Right ventricle myocardium inferior (tissue), 1 donor: ENCODE data around the gene MRTFB. TPM values are rescaled to one million over a fixed set of nuclear protein-coding genes. Genes with fewer than 3 reads are reported as not detected.
"Not testable (repeated sequence)": the region's sequence is repeated elsewhere in the genome, so short reads cannot be mapped to it uniquely, and the experiment has no call there.

ENCODE experiments used
- ATAC-seq: fragments of 200-7000 bp; cut with Tn5 transposase; one replicate; pipeline ENCODE4 v1.9.1; 2020; ENCODE audit warnings: mild to moderate bottlenecking, moderate library complexity
- DNase-seq: peaks from one replicate; pipeline ENCODE4 v3.0.0; 2021; ENCODE audit errors: missing footprints
- intact Hi-C: fragments of 100-400 bp; cut with DNase I; formaldehyde crosslinking; loops from one replicate; pipeline ENCODE4 v1.11.0; 2022
- long read RNA-seq: library from polyadenylated mRNA; unstranded; transcript quantifications from one replicate; pipeline ENCODE4 v2.0.0, GENCODE V29; 2021
- total RNA-seq: library from RNA; stranded (reverse); fragmentation: NEBNext Ultra II Directional; extraction: Animal tissue kit (Norgen Biotek cat#: 25700); gene quantifications from one replicate; pipeline ENCODE4 v1.2.1, GENCODE V29; 2021
- donor health status: DM: no; HTN: yes; CAD: no; lungs with severe emphysema.

MRTFB gene, protein sequence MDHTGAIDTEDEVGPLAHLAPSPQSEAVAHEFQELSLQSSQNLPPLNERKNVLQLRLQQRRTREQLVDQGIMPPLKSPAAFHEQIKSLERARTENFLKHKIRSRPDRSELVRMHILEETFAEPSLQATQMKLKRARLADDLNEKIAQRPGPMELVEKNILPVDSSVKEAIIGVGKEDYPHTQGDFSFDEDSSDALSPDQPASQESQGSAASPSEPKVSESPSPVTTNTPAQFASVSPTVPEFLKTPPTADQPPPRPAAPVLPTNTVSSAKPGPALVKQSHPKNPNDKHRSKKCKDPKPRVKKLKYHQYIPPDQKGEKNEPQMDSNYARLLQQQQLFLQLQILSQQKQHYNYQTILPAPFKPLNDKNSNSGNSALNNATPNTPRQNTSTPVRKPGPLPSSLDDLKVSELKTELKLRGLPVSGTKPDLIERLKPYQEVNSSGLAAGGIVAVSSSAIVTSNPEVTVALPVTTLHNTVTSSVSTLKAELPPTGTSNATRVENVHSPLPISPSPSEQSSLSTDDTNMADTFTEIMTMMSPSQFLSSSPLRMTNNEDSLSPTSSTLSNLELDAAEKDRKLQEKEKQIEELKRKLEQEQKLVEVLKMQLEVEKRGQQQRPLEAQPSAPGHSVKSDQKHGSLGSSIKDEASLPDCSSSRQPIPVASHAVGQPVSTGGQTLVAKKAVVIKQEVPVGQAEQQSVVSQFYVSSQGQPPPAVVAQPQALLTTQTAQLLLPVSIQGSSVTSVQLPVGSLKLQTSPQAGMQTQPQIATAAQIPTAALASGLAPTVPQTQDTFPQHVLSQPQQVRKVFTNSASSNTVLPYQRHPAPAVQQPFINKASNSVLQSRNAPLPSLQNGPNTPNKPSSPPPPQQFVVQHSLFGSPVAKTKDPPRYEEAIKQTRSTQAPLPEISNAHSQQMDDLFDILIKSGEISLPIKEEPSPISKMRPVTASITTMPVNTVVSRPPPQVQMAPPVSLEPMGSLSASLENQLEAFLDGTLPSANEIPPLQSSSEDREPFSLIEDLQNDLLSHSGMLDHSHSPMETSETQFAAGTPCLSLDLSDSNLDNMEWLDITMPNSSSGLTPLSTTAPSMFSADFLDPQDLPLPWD
- 23.8 TPM for total RNA-seq
- long read RNA-seq, partial matches to known transcripts, result 0 of 1 reads
- long read RNA-seq, other reads (novel, unspliced or antisense), result 1 of 1 reads

DNA sequence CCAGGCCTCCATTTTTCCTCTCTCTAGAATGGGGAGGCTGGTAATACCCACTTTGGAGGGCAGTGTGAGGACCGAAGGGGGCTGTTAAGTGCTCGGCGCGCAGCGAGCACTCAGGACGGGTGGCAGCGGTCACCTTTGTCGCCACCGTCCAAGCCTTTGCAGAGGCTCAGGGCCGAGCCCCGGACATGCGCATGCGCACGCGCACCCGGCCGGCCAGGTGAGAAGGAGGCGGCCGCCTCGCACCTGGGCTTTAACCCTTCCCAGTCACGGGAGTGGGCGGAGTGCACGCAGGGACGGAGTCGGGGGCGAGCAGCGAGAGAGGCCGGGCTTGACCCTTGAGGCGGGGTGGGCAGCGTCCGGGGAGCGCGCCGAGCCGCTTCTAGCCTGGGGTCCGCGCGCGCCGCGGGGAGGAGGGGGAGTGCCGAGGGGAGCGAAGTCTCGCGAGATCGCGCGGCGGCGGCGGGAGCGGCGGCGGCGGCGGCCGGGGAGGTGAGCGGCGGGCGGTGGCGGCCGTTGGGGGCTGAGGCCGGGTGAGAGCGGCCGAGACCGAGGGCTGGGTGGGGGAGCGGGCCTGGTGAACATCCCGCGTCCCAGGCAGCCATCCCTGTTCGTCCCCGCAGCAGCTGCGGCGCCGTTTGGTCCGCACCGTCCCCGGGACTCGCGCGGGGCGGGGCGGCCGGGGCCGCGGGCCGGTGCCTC, at the start of gene MRTFB:
Gene MRTFB, plus strand, starts transcription at position 443 of the 699 bp plus-strand sequence. CDS start 69,288 bp downstream, outside the sequence.
- ATAC-seq (peak; percentile 89), DNase-seq (peak; percentile 89)
- intact Hi-C loops, result loop anchor here (5.0 to 10.0 kb wide), 3 partner anchors 74 to 454 kb away; no protein-coding TSS in a partner anchor

DNA sequence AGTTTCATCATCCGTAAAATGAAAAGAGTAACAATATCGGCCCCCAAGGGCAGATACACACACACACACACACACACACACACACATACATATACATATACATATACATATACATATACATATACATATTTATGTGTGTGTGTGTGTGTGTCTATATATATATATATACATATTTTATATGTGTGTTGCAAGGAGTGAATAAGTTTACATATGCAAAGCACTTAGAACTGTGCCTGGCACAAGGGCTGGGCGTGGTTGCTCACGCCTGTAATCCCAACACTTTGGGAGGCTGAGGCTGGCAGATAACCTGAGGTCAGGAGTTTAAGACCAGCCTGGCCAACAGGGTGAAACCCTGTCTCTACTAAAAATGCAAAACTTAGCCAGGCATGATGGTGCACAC, 47.6 kb upstream of the MRTFB start:
- intact Hi-C loops, ATAC-seq, DNase-seq: not testable (repeated sequence)

DNA sequence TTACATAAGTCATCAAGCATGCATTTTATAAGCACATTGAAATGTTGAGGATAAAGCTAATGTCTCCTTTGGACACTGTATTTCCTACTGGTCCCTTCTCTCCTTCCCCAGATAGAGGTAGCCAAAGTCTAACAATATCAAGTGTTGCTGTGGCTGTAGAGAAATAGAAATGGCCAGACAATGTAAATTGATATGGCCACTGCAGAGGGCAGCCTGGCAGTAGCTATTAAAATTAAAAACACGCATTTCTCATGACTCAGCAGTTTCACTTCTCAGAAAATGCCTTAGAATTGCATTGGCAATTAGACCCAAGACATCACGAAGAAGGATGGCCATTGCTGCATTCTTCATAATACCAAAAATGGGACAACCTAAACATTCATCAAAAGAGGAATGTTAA, 46.8 kb upstream of the MRTFB start:
- no peak for DNase-seq
- ATAC-seq, result no peak
- intact Hi-C loops, result no loop called here

DNA sequence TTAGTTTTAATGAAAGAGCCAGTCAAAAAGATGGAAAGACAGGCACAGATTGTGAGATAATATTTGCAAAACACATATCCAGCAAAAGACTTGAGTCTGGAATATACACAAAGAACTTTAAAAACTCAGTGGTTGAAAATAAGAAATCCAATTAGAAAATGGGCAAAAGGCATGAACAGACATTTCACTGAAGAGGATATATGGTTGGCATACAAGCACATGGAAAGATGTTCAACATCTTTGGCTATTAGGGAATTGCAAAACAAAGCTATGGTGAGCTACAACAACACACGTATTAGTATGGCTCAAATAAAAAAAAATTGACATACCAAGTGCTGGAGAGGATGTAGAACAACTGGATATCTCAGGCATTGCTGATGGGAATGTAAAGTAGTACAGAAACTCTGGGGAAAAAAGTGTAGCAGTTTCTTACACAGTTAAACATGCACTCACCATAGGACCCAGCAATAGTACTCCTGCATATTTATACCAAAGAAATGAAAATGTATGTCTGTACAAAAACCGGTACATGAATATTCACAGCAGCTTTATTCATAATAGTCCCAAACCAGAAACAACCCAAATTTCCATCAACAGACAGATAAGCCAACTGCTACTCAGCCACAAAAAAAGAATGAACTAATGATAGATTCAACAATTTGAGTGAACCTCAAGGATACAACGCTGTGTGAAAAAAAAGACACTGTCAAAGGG, 44.4 kb upstream of the MRTFB start:
- ATAC-seq, result no peak

DNA sequence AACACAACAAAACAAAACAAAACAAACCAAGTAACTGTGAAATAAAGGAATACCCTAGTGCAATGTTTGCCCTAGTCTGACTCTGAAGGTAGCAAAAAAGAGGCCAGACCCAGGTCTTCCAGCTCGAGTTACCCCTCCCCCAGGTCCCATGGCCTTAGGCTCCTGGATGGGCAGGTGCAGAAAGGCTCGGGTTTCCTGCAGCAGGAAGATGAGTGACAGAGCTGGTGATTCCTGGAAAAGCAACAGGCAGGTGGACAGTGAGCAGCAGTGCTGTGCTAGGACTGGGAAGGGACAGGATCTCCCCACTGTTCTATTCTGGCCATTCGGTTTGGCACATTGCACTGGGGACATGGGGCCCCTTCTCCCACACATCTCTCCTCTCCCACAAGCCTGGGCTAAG, 42.9 kb upstream of the MRTFB start:
- ATAC-seq (no peak), DNase-seq (no peak)
- intact Hi-C loops, result no loop called here

More for the DNA sequence above, 44.4 kb upstream of the MRTFB start:
- no peak for DNase-seq
- intact Hi-C loops, result no loop called here

DNA sequence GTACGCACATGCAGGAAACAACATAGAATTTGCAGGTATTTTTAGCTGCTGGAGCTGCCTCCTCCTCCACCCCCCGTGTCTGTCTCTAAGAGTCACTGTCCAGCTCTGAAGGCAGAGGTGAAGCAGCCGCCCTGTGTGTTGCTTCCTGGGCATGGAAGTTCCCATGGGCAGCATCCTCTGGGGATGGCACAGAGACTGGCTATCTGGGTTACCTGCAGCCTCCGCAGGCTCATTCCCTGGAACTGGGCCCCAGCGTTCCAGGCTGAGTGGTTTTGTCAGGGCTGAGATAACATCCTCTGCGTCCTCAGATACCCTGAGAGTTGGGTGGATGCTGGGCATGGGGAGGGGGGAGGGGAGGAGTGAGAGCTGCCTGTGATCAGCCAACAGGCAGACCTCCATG, 41.5 kb upstream of the MRTFB start:
- DNase-seq (no peak), ATAC-seq (peak; percentile 79)
- intact Hi-C loops, result no loop called here

DNA sequence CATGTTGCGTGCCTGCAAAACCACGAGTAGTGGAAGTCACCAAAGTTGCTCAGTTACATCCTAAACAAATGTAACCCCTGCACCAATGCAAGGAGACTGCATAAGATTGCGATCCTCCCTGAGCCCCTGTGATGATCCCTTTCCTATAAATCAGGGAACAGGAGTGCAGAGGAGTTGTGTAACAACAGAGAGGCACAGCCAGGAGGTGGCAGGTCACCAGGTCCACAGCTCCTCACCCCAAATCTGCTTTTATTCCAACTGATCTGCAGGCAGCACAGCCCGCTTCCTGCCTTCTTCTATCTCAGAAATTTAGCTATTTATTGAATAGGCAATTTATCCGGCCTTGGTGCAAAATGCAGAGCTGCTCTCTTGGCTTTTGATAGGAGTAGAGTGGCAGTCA, 36.0 kb upstream of the MRTFB start:
- DNase-seq (no peak), ATAC-seq (no peak)
- intact Hi-C loops, result no loop called here

DNA sequence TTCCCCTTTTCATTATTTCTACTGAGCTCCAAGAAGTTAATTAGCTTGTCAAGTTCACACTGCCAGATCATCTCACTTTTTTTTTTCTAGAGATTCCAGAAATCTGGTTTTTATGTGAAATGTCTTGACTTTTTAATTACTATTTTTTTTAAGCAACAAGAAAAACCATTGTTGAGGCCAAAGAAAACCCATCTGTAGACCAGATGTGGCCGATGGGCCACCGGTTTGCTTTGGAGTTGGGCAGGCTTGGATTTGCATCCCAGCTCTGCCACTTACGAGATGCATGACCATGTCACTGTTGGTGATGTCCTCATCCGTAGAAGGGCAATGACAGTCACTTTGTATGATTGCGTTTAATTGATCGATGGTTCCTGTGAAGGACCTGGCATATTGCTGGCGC, 34.2 kb upstream of the MRTFB start:
- intact Hi-C loops, result no loop called here
- ATAC-seq, result no peak
- no peak for DNase-seq

DNA sequence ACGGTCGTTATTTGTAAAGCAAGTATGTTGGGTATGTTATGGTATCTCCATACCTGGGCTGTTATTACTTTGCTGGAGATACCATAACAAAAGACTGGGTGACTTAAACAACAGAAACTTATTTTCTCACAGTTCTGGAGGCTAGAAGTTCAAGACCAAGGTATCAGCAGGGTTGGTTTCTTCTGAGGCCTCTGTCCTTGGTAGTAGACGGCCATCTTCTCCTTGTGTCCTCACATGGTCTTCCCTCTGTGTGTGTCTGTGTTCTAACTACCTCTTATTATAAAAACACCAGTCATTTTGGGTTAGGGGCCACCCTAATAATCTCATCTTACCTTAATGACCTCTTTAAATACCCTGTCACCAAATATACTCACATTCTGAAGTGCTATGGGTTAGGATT, 33.2 kb upstream of the MRTFB start:
- DNase-seq (no peak), ATAC-seq (no peak)
- intact Hi-C loops, result no loop called here

DNA sequence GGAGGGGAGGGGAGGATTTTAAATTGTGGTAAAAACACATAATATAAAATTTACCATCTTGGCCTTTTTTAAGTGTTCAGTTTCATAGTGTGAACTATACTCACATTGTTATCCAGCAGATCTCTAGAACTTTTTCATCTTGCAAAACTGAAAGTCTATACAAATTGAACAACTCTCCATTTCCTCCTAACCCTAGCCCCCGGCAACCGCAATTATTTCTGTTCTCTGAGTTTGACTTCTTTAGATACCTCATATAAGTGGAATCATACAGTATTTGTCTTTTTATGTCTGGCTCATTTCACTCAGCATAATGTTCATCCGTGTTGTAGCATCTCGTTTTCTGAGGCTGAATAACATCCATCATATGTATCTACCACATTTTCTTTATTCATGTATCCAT, 30.0 kb upstream of the MRTFB start:
- no peak for ATAC-seq
- intact Hi-C loops, result no loop called here
- DNase-seq, result no peak

DNA sequence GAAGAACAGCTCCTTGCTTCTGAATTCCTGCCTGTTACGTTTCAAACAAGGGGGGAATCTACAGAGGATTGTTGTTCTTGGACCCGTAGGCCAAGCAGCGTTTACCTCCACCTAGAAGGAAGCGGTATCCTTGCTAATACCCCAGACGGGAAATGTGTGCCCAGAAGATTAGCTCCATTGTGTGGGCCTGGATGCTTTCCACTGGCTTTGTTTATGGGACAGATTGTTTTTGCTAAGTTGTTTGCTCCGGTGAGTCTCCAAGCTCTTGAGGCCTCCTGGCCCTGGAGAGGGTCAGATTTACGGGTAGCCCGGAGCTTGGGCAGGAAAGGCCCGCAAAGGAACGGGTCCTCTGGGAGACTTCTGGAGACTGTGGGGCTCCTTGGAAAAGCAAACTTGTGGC, 28.4 kb upstream of the MRTFB start:
- peak; percentile 20 for ATAC-seq
- intact Hi-C loops, result no loop called here
- DNase-seq, result no peak

DNA sequence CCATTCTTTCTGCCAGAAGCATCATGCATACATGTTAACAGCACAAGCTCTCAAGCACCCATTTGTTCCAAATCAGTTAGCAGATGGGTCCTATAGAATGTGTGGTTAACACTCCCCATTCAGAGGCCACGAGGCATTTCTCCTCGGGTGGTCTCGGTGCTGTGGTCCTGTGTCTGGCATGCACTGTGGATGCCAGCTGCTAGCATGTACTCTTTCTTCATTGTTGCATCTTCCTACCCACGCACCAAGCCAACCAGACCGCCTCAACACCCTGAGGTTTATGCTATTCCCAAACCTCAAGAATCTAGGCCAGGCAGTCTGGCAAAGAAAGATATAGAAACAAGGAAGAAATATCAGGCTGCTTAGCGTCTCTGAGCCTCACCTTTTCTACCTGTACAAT, 27.8 kb upstream of the MRTFB start:
- intact Hi-C loops, result no loop called here
- ATAC-seq, result no peak
- DNase-seq, result no peak

DNA sequence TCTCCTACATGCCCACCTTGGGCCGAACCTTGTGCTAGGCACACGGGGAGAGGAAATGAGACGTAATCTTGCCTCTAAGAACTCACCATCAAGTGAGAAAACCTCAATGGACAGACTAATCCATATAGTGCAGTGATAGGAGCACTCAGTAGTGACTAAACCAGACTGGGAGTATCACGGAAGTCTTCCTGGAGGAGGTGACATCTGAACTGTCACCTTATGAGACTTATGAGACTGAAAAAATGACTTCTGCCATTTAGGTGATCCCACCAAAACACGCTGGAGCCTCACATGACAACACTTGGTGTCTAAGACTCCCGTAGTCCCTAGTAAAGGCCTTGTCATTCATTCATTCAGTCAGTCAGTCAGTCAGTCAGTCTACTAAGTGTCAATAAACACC, 27.3 kb upstream of the MRTFB start:
- DNase-seq (no peak), ATAC-seq (no peak)
- intact Hi-C loops, result no loop called here

DNA sequence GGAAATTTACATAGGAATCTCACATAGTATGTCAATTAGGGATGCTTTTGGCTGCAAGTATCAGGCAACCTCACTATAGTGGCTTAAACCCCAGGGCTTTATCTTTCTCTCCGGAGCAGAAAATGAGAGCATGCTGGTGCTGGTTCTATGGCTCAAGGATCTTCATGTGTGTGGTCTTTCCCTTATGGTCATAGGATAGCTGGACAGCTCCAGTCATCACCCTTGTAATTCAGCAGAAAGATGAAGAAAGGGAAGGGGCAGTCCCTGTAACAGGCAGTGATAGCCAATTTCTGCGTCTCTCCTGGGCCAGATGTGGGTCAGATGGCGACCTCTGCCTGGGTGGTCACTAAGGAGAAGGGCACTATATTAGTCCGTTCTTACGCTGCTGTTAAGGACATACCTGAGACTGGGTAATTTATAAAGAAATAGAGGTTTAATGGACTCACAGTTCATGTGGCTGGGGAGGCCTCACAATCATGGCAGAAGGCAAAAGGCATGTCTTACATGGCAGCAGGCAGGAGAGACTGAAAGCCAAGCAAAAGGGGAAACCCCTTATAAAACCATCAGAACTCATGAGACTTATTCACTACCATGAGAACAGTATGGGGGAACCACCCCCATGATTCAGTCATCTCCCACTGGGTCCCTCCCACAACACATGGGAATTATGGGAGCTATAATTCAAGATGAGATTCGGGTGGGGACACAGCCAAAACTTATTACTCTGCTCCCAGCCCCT, 23.8 kb upstream of the MRTFB start:
- intact Hi-C loops, DNase-seq, ATAC-seq: not testable (repeated sequence)

DNA sequence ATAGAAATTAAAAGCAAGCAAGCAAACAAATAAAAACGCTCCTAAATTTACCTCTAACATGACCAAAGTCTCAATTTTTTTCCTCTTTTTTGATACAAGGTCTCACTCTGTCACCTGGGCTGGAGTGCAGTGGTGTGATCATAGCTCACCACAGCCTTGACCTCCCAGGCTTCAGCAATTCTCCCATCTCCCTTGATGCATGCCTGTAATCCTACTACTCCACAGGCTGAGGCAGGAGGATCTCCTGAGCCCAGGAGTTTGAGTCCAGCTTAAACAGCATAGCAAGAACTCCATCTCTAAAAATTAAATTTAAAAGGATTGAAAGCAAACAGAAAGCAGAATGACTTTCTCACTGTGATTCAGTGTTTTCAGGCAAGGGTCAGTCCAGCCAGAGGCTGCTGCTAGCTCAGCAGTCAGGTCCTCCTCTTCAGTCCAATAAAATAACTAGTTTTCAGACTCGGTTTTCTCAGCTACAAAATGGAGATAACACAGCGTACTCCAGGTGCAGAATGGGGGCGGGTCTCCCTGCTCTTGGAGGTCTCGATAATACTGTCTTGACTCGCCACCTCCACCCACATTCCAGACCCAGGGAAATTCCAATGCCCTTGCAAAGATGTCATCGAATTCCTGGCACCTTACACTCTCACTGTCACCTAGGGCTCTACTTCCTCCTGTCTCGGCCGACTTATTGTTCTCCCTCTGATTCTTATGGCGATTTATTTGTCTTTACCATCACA, 20.7 kb upstream of the MRTFB start:
- ATAC-seq, result no peak
- DNase-seq, result no peak
- intact Hi-C loops, result no loop called here

DNA sequence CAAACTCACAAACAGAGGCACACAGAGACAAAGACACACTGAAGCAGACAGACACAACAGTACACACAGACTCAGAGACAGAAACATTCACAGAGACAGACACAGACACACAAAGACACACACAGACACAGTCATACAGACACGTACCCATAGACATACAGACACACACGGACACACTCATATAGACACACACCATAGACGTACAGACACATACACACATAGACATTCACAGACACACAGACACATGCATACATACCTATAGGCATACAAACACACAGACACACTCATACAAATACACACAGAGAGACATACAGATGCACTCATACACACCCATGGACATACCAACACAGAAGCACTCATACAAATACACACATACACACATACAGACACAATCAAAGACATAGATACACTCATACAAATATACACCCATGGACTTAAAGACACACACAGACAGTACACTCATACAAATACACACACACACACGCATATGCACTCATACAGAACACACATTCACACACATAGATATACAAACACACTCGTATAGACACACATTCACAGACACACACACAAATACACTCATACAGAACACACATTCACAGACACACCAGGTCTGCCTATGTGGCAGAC, 19.9 kb upstream of the MRTFB start:
- ATAC-seq (no peak), DNase-seq (no peak)
- intact Hi-C loops, result no loop called here
